Measurements from ENCODE around the gene GRN.

GRCh38 chr17:44322236-44322895 lies 22.7 kb upstream of the GRN start:
- TF ChIP-seq EZH2phosphoT487 (IDR thresholded peaks at IDR 0.05; ENCODE audit: borderline replicate concordance, low read length) = no peak
- no peak for TF ChIP-seq CTCF (conservative IDR thresholded peaks at IDR 0.05; ENCODE audit: low read depth, low read length)
